GM19193 (cell line): ENCODE measurements around the gene GOLGA1.

ENCODE experiments used
- POLR2A ChIP-seq: IDR thresholded peaks from 4 replicates; pipeline ENCODE4 v1.6.1; 2011; ENCODE audit not compliant: insufficient read depth, insufficient read length; ENCODE audit errors: extremely low read depth

The GOLGA1 gene

DNA sequence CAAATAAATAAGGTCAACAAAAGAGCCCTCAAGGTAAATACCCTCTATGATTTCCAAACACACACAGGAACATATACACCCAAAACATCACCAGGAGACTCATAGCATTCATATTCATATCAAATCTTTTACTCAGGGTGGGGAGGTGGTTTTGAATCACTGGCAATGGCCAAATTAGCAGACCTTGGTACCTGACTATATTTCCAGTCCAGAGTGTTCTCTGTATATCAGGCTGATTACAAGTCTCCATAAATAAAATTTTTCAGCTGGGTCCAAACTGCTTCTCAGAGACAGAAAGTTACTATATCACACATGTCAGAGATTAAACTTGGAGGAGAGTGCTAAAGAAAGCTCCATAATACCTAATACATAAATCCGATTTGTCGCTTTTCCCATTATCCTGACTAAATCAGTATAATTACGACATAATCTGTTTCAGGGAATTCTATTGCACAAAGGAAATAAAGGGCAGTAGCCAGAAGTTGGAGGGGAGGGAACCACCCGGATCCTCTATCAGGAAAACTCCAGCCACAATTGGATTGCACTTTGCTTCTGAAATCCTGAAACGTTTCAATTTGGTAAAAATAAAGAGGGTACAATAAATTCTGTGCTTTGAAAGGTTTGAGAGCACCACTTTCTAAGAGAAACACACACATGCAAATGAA is 7.0 kb upstream of the GOLGA1 start:
- TF ChIP-seq POLR2A, result no peak

DNA sequence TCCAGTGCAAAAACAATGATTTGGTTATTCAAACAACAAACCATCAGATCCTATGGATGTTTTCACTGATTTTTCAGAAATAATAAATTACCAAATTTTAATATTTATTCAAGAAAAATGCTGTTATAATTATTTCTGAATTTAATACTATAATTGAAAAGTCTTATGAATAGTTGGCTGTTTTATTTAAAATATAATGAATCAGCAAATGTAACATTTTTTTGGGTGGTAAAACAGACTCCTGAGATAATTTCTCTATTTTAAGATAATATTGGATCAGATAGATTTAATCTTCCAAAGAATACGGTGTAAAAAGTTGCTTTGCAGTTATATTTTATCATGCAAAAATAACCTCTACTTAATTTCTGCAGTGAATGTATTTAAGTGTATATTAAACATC is 5.3 kb upstream of the GOLGA1 start:
- no peak for TF ChIP-seq POLR2A

DNA sequence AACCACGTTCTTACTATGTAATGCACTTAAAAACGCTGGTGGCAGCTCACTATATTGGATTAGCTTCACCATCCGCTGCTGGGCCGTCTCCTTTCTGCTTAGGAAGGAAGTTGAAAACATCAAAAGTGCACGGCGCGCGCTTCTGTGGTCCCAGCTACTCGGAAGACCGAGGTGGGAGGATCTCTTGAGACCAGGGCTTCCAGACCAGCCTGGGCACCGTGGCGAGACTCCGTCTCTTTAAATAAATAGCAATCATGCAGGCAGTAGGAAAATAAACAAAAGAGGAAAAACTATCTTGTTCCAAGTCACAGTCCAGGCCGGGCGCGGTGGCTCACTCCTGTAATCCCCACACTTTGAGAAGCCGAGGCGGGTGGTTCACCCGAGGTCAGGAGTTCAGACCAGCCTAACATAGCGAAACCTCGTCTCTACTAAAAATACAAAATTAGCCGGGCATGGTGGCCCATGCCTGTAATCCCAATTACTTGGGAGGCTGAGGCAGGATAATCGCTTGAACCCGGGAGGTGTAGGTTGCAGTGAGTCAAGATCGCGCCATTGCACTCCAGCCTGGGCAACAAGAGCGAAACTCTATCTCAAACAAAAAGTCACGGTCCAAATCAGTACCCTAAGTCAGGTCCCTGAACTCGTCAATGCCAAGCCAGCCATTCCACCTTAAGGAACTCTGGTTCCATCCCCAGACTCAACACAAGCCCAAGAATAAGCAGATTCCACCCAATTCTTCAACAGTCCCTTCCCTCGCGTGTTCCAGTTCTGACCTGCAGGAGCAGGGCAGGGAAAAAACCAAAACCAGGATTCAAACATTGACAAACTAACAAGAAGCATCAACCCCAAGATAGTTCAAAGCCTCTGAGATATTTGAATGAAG is 1.0 kb upstream of the GOLGA1 start:
- TF ChIP-seq POLR2A, result no peak

DNA sequence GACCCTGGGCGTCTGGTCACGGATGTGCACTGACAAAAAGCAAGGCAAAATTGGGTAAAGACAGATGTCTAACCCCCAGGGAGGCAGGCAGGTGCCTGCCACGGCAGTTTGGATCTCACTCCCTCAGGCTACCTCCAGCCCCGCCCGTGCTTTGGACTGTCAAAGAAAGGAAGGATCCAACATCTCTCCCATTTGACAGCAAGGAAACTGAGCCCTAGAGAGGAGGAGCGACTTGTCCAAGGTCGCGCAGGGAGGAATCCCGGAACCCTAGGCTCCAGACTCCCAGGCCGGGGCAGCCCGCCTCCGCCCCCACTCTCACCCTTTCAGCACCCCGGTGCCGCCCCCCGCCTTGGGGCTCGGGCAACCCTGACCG is 376 bp downstream of the GOLGA1 start:
- no peak for TF ChIP-seq POLR2A

DNA sequence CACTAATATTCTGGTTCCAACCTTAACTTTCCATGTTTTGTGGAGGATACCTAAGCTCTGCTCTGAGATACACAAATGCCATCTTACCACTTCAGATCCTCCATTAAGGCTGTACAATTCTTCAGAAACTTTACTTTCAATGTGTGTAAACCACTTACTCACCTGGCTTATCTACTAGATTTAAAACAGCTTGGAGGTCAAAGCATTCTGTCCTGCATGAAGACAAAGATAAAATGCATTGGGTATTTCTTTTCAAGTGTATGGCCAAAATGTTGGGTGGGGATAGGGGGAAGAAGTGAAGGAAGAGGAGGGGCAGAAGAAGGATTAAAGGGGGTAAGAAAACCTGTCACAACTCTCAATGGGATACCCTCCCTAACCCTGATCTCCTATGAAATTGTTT is 939 bp downstream of the GOLGA1 start:
- TF ChIP-seq POLR2A, result no peak

DNA sequence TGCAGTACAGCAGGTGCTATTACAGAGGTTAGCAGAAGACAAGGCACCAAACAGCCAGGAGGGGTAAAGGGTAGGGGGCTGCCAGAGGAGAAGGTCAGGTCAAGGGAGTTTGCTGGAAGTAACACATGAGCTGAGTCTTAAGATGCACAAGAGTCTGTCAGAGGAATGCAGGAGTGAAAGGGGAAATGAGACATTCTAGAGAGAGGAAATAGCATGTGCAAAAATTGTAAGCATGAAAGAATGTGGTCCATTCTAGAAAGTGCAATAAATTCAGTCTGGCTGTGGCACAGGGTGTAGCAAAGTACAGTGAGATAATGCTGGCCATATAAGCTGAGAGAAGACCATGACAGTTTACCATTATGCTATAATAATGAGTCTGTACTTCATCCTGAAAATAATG is 6.6 kb downstream of the GOLGA1 start:
- no peak for TF ChIP-seq POLR2A

DNA sequence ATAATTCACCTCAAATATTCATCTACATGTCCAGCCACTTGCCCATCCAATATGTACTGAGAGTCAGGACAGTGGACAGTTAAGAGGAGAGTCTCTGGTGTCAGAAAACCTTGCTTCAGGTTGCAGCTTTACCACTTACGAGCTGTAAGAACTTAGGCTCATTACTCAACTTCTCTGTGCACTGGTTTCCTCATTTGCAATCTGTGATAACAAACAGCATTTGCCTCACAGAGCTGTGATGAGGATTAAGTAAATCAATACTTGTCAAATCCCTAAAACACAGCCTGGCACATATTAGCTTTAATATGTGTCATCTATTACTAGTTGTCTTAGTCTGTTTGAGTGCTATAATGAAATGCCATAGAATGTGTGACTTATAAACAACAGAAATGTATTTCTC is 8.6 kb downstream of the GOLGA1 start:
- no peak for TF ChIP-seq POLR2A

DNA sequence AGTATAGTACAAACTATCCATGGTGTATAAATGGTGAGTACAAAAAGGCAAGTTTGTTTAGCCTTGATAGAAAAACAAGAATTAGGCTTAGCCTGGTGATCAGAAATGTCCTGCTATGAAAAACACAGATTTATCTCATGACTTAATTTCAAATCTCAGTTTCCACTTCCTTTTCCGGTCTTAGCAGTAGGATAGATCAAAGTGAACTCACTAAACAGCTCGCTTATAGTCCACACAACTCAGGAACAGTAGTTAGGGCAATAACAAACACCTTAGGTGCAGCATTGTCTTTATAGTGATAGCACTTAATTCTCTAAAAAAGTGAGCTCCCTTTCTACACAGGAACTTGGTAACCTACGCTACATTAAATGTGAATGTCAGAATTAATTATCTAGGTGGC is 11.4 kb downstream of the GOLGA1 start:
- no peak for TF ChIP-seq POLR2A

DNA sequence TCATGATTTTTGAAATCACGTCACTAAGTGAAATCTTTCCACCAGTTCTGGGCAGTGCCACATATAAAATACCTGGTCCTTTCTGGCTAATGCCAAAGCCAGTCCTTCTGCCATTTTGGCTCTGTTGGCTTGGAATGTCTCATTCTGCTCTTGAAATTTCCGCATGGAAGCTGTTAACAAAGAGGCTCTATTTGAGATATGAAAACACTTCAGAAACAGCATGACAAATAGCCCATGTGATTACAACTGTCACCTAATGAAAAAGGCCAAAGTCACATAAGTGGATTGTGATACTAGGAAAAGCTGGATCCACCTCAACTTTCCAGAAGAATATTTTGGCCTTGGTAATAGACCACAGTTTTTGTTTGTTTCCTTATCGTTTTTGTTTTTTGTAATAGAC is 12.8 kb downstream of the GOLGA1 start:
- TF ChIP-seq POLR2A, result no peak

DNA sequence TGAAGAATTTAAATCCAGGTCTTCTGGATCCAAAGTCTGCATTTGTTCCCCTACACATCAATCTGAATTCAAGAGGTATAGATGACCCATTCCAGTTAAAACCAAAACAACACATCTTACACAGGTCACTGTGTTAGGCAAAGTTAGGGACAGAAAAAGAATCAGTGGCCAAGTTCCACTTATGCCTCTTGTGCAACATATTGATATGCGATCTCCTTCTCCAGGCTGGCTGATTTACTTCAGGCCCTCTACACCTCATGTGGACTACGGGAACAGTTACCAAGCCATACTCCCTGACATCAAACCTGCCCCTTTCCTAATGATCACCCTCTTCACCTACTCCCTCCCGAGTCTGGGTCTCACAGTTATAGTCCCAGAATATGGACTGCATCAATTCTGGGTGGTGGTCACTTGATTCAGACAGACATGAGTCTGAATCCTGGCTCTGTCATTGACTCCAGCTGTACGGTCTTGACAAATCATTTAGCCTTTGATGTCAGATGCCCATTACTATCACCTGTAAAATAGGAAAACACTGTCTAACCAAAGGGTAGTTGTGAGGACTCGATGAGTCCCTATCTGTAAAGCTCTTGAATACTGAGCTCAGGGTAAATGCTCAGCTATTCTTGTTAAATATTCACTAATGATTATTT is 26.0 kb downstream of the GOLGA1 start:
- TF ChIP-seq POLR2A, result no peak

DNA sequence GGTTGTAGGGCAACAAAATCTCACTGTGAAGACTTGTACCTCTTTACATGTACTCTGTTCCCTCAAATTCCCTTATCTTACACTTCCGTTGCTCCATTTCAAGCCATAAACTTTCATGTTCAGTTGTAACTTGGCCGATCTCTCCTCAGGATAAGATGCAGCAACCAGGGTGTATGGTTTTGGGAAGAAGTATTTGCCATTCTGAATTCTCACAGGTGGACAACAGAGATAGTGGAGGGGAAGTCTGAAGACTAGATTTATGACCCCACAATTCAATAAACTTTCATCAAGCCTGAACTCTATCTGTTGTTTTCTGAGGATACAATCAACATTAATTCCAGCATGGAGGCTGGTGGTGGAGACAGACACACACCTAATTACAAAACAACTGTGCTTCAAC is 27.5 kb downstream of the GOLGA1 start:
- TF ChIP-seq POLR2A, result no peak

DNA sequence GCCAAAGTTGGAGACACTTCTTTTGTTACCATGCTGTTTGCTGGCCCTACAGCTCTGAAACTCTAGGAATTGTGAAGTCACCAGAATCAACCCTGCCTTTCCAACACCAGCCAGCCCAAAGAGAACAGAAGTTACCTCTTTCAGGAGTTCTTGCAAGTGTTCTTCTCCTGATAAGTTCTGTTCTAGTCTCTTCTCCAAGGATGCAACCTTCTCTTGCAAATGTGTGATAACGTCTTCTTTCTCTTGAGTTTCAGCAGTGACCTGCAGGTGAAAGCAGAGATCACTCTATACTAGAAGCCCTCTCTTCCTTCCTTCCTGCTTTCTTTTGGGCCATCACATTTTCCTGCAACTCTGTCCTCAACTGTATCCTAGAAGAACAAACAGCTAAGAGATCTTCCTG is 29.1 kb downstream of the GOLGA1 start:
- no peak for TF ChIP-seq POLR2A

DNA sequence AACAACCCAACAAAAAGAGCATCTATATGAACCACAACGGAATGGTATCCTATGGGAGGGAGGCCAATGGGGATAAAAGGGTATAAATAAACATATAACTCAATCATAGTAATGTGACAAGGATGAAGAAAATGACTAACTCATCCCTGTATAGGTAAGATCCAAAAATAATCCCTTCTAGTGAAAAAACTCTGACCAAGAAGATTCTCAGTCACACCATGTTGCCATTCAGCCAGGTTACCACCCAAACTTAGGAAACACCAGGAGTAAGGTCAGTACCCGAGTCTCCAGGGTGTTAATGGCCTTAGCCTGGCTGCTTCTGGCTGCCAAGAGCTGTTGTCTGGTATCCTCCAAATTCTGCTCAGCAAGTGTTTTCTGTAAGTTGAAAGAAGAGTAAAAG is 32.8 kb downstream of the GOLGA1 start:
- no peak for TF ChIP-seq POLR2A

DNA sequence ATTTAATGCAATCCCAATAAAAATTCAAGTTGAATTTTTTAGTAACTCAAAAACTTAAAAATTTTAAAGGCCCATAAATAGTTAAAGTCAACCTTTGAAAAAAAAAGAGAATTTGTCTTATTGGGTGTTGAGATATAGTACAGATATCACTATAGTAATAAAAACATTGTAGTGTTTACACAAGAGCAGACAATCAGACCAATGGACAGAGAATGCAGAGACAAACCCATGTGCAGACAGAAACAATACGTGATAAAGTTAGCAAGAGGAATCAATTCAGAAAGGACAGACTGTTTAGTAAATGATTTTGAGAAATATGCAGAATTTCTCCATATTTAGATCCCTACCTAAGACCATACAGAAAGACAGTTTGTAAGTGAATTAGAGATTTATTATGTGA is 33.9 kb downstream of the GOLGA1 start:
- TF ChIP-seq POLR2A, result no peak

DNA sequence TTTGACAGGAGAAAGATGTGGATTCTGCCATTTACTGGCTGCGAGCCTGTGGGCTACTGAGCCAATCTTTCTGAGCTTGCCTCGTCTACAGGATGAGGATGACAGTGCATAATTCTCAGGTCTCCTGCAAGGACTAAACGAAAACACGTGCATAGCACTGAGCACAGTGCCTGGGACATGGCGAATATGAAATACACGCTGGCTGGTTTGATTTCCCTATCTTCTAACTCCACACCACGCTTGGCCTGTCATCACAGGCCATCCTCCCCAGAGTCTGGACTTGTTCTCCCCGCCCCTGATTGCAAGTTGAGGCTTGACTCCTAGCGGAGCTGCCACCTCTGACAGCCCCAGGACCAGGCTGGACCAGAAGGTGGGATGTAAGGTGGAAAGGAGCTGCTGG is 41.0 kb downstream of the GOLGA1 start:
- no peak for TF ChIP-seq POLR2A

DNA sequence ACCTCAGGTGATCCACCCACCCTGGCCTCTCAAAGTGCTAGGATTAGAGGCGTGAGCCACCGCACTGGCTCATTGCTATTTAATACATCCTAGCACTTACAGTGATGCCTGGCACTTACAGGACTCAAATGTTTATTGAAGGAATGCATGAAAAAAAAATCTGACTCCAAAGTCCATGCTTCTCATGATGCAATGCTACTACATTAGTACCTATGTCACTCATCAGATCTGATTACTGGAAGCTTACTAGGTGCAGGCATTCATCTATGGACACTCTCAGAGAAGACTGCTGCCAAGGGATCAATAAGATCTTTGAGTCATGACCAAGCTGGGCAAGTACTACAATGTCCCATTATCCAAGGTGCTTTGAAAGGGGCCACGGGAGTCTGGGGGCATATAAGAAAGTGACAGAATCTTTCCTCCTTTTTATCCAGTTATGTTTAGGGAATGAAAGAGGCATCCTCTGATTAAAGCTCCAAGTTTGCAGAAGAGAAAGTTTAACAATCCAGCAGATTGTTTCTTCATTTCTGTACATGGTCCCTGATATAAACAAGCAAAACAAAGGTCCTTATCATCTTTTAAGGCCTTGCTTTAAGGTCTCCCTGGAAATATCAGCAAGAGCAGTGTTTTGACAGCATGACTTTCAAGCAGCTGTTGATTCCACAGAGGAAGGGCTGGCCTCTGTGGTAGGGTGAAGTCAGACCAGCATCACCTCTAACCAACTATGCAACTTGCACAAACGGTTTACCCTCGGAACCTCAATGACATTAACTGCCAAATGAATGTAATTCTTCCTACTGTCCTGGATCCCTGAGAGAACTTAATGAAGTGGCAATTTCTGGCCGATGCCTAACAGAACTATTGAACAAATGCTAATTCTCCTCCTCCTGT is 43.1 kb downstream of the GOLGA1 start:
- no peak for TF ChIP-seq POLR2A

DNA sequence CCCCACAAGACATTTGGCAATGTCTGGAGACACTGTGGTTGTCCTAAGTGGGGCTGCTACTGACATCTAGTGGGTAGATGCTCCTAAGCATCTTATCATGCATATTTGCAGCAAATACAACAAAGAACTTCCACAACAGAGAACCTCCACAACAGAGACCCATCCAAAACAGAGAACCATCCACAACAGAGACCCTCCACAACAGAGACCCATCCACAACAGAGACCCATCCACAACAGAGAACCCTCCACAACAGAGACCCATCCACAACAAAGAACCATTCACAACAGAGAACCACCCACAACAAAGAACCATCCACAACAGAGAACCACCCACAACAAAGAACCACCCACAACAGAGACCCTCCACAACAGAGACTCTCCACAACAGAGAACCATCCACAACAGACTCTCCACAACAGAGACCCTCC is 46.1 kb downstream of the GOLGA1 start:
- no peak for TF ChIP-seq POLR2A
